Parathyroid adenoma (tissue), 2 donors: ENCODE results near the gene CYB561.

Source experiments
- H2AFZ ChIP-seq: fragments of 300-600 bp; sonication (generic); one replicate; pipeline ENCODE4 v1.7.0; 2017; ENCODE audit warnings: antibody characterized with exemption, mild to moderate bottlenecking
- H3K27ac ChIP-seq: fragments of 300-600 bp; sonication (generic); one replicate; pipeline ENCODE4 v1.7.0; 2017
- H3K27me3 ChIP-seq: fragments of 300-600 bp; sonication (generic); one replicate; pipeline ENCODE4 v1.7.0; 2017; ENCODE audit warnings: low read length; ENCODE audit not compliant: control insufficient read depth, insufficient read depth
- H3K36me3 ChIP-seq: fragments of 300-600 bp; sonication (generic); one replicate; pipeline ENCODE4 v1.7.0; 2017; ENCODE audit warnings: low read length; ENCODE audit not compliant: control insufficient read depth, insufficient read depth
- H3K4me1 ChIP-seq: fragments of 300-600 bp; sonication (generic); one replicate; pipeline ENCODE4 v1.7.0; 2017; ENCODE audit warnings: control low read depth
- H3K4me2 ChIP-seq: fragments of 300-600 bp; sonication (generic); one replicate; pipeline ENCODE4 v1.7.0; 2017; ENCODE audit warnings: low read length
- H3K4me3 ChIP-seq: fragments of 300-600 bp; sonication (generic); one replicate; pipeline ENCODE4 v1.7.0; 2017; ENCODE audit warnings: low read depth, low read length
- H3K79me2 ChIP-seq: fragments of 300-600 bp; sonication (generic); one replicate; pipeline ENCODE4 v1.7.0; 2017; ENCODE audit warnings: control low read depth
- H3K9ac ChIP-seq: fragments of 300-600 bp; sonication (generic); one replicate; pipeline ENCODE4 v1.7.0; 2017; ENCODE audit warnings: mild to moderate bottlenecking
- H3K9me3 ChIP-seq: fragments of 300-600 bp; sonication (generic); one replicate; pipeline ENCODE4 v1.7.0; 2017; ENCODE audit warnings: low read length; ENCODE audit not compliant: control insufficient read depth
- TF ChIP-seq, protein P1 (sequence below): fragments of 300-600 bp; sonication (generic); IDR thresholded peaks from one replicate; pipeline ENCODE4 v1.7.0; 2017; ENCODE audit warnings: antibody characterized with exemption, mild to moderate bottlenecking
- donor health status: primary hyperparathyroidism.

The CYB561 gene

DNA sequence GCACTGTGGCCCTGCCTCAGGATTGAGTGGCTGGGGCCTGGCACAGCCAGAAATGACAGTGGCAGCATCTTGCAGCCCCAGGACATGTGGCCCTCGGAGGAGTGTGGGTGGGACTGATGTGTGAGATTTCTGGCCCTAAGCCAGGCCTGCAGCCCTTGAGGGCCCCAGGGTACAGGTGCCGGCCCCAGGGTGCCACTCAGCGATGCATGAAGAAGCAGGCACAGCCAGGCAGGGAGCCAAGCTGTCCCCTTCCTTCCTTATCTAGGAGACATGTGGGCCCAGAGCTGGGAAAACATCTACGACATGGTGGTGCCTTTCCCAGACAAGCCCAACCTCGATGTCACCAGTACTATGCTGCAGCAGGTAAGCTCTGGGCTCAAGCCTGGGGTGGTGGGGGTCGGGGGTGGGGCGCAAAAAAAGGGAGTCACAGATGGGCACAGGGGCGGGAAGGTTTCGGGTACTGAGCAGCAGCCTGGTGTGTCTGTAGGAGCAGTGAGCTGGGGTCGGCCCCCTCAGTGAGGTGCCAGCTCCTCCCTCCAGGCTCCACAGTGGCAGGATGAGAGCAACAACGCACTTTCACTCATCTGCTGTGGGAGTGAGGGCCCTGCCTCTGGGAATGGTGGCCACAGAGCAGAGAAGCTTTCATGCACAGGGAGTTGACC lies 34.9 kb upstream of the CYB561 start:
- Histone ChIP-seq H3K4me2 (no peak overlapping the region), H3K79me2 (peaks cover 8% of the 10 kb centered on the region), H2AFZ (no peak overlapping the region), H3K36me3 (no peaks in the 10 kb centered on the region), H3K27me3 (no peaks in the 10 kb centered on the region), H3K27ac (peak overlapping the region; percentile 97), H3K9me3 (no peaks in the 10 kb centered on the region), H3K4me1 (peaks cover 38% of the 10 kb centered on the region), H3K9ac (no peak overlapping the region), H3K4me3 (no peak overlapping the region)
- TF ChIP-seq, protein P1, sequence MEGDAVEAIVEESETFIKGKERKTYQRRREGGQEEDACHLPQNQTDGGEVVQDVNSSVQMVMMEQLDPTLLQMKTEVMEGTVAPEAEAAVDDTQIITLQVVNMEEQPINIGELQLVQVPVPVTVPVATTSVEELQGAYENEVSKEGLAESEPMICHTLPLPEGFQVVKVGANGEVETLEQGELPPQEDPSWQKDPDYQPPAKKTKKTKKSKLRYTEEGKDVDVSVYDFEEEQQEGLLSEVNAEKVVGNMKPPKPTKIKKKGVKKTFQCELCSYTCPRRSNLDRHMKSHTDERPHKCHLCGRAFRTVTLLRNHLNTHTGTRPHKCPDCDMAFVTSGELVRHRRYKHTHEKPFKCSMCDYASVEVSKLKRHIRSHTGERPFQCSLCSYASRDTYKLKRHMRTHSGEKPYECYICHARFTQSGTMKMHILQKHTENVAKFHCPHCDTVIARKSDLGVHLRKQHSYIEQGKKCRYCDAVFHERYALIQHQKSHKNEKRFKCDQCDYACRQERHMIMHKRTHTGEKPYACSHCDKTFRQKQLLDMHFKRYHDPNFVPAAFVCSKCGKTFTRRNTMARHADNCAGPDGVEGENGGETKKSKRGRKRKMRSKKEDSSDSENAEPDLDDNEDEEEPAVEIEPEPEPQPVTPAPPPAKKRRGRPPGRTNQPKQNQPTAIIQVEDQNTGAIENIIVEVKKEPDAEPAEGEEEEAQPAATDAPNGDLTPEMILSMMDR: no peak

DNA sequence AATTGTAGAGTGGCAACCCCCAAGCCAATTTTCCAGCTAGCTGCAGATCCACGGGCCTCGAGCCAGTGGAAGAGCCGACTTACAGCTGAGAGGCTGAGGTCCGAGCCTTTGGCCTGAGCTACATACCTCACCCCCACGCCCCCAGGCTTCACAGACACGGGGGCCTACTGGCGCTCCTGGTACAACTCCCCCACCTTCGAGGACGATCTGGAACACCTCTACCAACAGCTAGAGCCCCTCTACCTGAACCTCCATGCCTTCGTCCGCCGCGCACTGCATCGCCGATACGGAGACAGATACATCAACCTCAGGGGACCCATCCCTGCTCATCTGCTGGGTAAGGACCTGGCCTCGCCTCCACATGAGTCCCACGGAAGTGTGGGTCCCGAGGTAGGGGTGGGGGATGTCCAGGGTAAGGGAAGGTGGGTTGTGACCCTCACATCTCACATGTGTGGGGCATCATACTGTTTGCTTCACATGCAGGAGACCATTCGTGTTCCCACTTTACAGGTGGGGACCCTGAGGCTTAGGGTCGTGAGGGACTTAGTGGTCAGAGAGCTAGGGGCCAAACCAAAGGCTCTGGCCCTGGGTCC lies 34.2 kb upstream of the CYB561 start:
- H3K9ac ChIP-seq: no peak overlapping the region
- H3K4me3 ChIP-seq: no peak overlapping the region
- H3K79me2 ChIP-seq: peaks cover 8% of the 10 kb centered on the region
- H3K27me3 ChIP-seq: no peaks in the 10 kb centered on the region
- no peaks in the 10 kb centered on the region for H3K9me3 ChIP-seq
- peaks cover 45% of the 10 kb centered on the region for H3K4me1 ChIP-seq
- peak overlapping the region; percentile 97 for H3K27ac ChIP-seq
- TF ChIP-seq, protein P1: no peak
- H3K36me3 ChIP-seq: no peaks in the 10 kb centered on the region
- no peak overlapping the region for H3K4me2 ChIP-seq
- no peak overlapping the region for H2AFZ ChIP-seq

DNA sequence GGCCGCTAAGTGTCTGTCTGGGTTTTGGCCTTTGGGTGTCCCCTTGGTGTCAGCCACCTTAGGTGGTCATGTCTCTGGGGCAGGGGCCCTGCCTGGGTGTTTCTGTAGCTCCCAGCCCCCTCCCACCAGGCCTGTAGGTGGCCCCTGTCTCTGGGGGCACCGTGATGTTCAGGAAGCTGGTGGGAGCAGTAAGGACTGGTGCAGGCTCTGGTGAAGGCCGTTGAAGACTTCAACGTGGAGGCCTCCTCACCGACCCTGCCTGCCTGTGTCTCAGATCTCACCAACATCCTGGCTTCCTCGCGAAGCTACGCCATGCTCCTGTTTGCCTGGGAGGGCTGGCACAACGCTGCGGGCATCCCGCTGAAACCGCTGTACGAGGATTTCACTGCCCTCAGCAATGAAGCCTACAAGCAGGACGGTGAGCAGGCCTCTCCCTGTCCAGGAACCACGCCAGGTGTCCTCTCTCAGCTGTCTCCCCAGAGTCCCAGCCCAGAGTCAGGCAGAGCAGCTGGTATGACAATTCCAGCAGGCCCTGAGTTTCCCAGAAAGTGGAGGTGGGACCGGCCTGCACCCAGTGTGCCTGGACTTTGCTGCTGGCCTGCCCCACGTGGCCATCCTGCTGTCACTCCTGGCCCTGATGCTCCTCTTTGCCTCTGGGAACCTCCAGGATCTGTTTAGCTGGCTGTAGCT lies 33.5 kb upstream of the CYB561 start:
- Histone ChIP-seq H3K9ac (peak overlapping the region; percentile 23), H3K27ac (peak overlapping the region; percentile 97), H3K4me3 (no peak overlapping the region), H2AFZ (no peak overlapping the region), H3K9me3 (no peaks in the 10 kb centered on the region), H3K4me1 (peaks cover 51% of the 10 kb centered on the region), H3K36me3 (no peaks in the 10 kb centered on the region), H3K4me2 (no peak overlapping the region), H3K79me2 (peaks cover 8% of the 10 kb centered on the region), H3K27me3 (no peaks in the 10 kb centered on the region)
- TF ChIP-seq, protein P1: no peak

DNA sequence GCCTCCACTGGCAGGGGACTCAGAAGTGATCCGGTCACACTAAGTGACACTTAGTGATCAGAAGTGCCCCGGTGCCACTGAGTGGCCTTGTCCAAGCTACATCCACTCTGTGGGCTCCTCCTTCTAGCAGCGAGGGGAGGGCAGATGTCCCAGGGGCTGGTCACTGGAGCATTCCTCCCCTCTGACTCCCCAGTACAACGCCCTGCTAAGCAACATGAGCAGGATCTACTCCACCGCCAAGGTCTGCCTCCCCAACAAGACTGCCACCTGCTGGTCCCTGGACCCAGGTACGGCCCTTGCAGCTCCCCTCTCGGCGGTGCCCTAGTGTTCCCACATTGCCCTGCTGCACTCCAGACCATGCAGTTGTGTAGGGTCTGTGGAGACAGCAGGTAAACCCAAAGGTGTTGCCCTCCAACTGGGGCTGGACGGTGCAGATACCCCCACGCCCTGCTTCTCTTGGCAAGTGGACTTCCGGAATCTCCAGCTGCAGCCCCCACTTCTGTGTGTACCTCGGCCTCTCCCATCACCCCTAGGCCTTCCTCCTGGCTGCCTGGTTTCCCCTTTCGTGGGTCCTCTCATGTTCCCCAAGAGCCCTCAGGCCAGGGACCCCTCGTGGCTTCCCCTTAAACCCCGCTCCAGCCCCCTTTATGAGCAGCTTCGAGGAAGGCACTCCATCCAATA lies 32.8 kb upstream of the CYB561 start:
- H3K27me3 ChIP-seq: no peaks in the 10 kb centered on the region
- no peaks in the 10 kb centered on the region for H3K36me3 ChIP-seq
- TF ChIP-seq, protein P1: peak; percentile 92
- H2AFZ ChIP-seq: no peak overlapping the region
- no peaks in the 10 kb centered on the region for H3K9me3 ChIP-seq
- peak overlapping the region; percentile 97 for H3K27ac ChIP-seq
- peak overlapping the region; percentile 77 for H3K9ac ChIP-seq
- H3K4me3 ChIP-seq: peak overlapping the region; percentile 22
- peak overlapping the region; percentile 64 for H3K4me2 ChIP-seq
- H3K4me1 ChIP-seq: peaks cover 56% of the 10 kb centered on the region
- H3K79me2 ChIP-seq: peaks cover 8% of the 10 kb centered on the region
